GM23338 (cell line): ENCODE measurements around the gene KCNMA1. TPM values are rescaled to one million over a fixed set of nuclear protein-coding genes. Genes with fewer than 3 reads are reported as not detected.

Experiments
- ATAC-seq: fragments of 200-7000 bp; cut with Tn5 transposase; 3 replicates; pipeline ENCODE4 v1.9.1; 2020
- DNase-seq: peaks from one replicate; pipeline ENCODE4 v3.0.0-alpha.2; 2015; ENCODE audit warnings: low spot score
- H2AFZ ChIP-seq: fragments of 200-600 bp; sonication (generic); 2 replicates; pipeline ENCODE4 v1.8.0; 2016; ENCODE audit warnings: antibody characterized with exemption, mild to moderate bottlenecking, moderate library complexity
- H3F3A ChIP-seq: fragments of 200-600 bp; sonication (generic); replicated peaks from 2 replicates; pipeline ENCODE4 v1.8.0; 2017; ENCODE audit warnings: antibody characterized with exemption, mixed run types, low read depth
- H3K27ac ChIP-seq: fragments of 200-600 bp; sonication (generic); 2 replicates; pipeline ENCODE4 v1.6.1; 2016; ENCODE audit warnings: low read depth
- H3K27me3 ChIP-seq: fragments of 200-600 bp; sonication (generic); 2 replicates; pipeline ENCODE4 v1.8.0; 2016; ENCODE audit warnings: mild to moderate bottlenecking, mixed run types, moderate library complexity; ENCODE audit not compliant: insufficient read depth
- H3K36me3 ChIP-seq: fragments of 200-600 bp; sonication (generic); 2 replicates; pipeline ENCODE4 v1.8.0; 2016; ENCODE audit warnings: mild to moderate bottlenecking; ENCODE audit not compliant: insufficient read depth
- H3K4me1 ChIP-seq: fragments of 200-600 bp; sonication (generic); 2 replicates; pipeline ENCODE4 v1.8.0; 2016; ENCODE audit warnings: mild to moderate bottlenecking, moderate library complexity; ENCODE audit not compliant: insufficient read depth
- H3K4me2 ChIP-seq: fragments of 200-600 bp; sonication (generic); 2 replicates; pipeline ENCODE4 v1.7.1; 2017; ENCODE audit warnings: mixed run types
- H3K4me3 ChIP-seq: fragments of 200-600 bp; sonication (generic); 2 replicates; pipeline ENCODE4 v1.6.1; 2016; ENCODE audit warnings: mixed run types
- H3K79me2 ChIP-seq: fragments of 200-600 bp; sonication (generic); replicated peaks from 2 replicates; pipeline ENCODE4 v1.8.0; 2017; ENCODE audit warnings: mild to moderate bottlenecking; ENCODE audit not compliant: insufficient read depth
- H3K9me2 ChIP-seq: fragments of 200-600 bp; sonication (generic); 2 replicates; pipeline ENCODE4 v1.8.0; 2017; ENCODE audit not compliant: insufficient read depth
- H4K20me1 ChIP-seq: fragments of 200-600 bp; sonication (generic); replicated peaks from 2 replicates; pipeline ENCODE4 v1.8.0; 2017; ENCODE audit warnings: mild to moderate bottlenecking; ENCODE audit not compliant: insufficient read depth
- H3K27ac Mint-ChIP-seq: 2 replicates; pipeline ENCODE4 v1.8.0; 2020; ENCODE audit warnings: inconsistent platforms, mild to moderate bottlenecking, moderate library complexity, mixed read lengths
- H3K27me3 Mint-ChIP-seq: 3 replicates; pipeline ENCODE4 v1.8.0; 2022; ENCODE audit warnings: low read depth, mild to moderate bottlenecking, moderate library complexity, mixed read lengths, inconsistent platforms; ENCODE audit not compliant: insufficient read depth, poor library complexity
- H3K36me3 Mint-ChIP-seq: 3 replicates; pipeline ENCODE4 v1.8.0; 2021; ENCODE audit warnings: low read depth, mild to moderate bottlenecking, inconsistent platforms, moderate library complexity, mixed read lengths
- H3K4me1 Mint-ChIP-seq: 3 replicates; pipeline ENCODE4 v1.8.0; 2020; ENCODE audit warnings: mild to moderate bottlenecking, inconsistent platforms, mixed read lengths
- H3K4me3 Mint-ChIP-seq: 3 replicates; pipeline ENCODE4 v1.8.0; 2021; ENCODE audit warnings: moderate library complexity, mild to moderate bottlenecking, inconsistent platforms, mixed read lengths
- H3K9me3 Mint-ChIP-seq: 3 replicates; pipeline ENCODE4 v1.8.0; 2020; ENCODE audit warnings: moderate library complexity, mild to moderate bottlenecking, inconsistent platforms, mixed read lengths
- CREB1 ChIP-seq: fragments of 250-450 bp; sonication (Bioruptor Pico); IDR thresholded peaks from 2 replicates; pipeline ENCODE4 v1.5.0; 2020; ENCODE audit warnings: low read depth, mild to moderate bottlenecking, moderate library complexity
- ETS1 ChIP-seq: IDR thresholded peaks from 2 replicates; pipeline ENCODE4 v1.6.1; 2016; ENCODE audit warnings: antibody characterized with exemption
- EZH2 ChIP-seq: fragments of 200-600 bp; sonication (generic); IDR thresholded peaks from one replicate; pipeline ENCODE4 v1.8.0; 2017; ENCODE audit warnings: antibody characterized with exemption, mild to moderate bottlenecking, low read depth; ENCODE audit not compliant: unreplicated experiment
- EZH2phosphoT487 ChIP-seq: fragments of 200-600 bp; sonication (generic); IDR thresholded peaks from one replicate; pipeline ENCODE4 v1.8.1; 2018; ENCODE audit warnings: antibody characterized with exemption; ENCODE audit not compliant: unreplicated experiment
- NANOG ChIP-seq: IDR thresholded peaks from 2 replicates; pipeline ENCODE4 v1.6.1; 2016; ENCODE audit warnings: antibody characterized with exemption, borderline replicate concordance
- POLR2AphosphoS5 ChIP-seq: IDR thresholded peaks from 2 replicates; pipeline ENCODE4 v1.6.1; 2016; ENCODE audit warnings: antibody characterized with exemption, low read depth
- REST ChIP-seq: IDR thresholded peaks from one replicate; pipeline ENCODE4 v1.6.1; 2018; ENCODE audit warnings: antibody characterized with exemption; ENCODE audit not compliant: unreplicated experiment
- ZNF331 ChIP-seq: fragments of 250-450 bp; sonication (Bioruptor Pico); IDR thresholded peaks from 2 replicates; pipeline ENCODE4 v1.5.0; 2020; ENCODE audit warnings: low read depth, mild to moderate bottlenecking, moderate library complexity
- ZNF462 ChIP-seq: fragments of 250-450 bp; sonication (Bioruptor Pico); IDR thresholded peaks from 2 replicates; pipeline ENCODE4 v1.5.0; 2020; ENCODE audit warnings: mild to moderate bottlenecking, moderate library complexity
- polyA plus RNA-seq: library from polyadenylated mRNA; unstranded; fragments of >200 nt; fragmentation: Nextera tagmentation; extraction: Ambion mirVana; gene quantifications from 2 replicates; pipeline ENCODE4 v1.2.1, GENCODE V29; 2016
- total RNA-seq: library from RNA; depleted of rRNA; stranded (reverse); fragments of >200 nt; shearing (Covaris generic); gene quantifications from 2 replicates; pipeline ENCODE4 v1.2.3, GENCODE V29; 2014

The KCNMA1 gene
- total and polyA plus RNA-seq, 2 experiments from 2014 or later: 8.2 to 9.0 TPM

GRCh38 chr10:76961841-76962240 lies 675.8 kb downstream of the KCNMA1 start (continued):
- TF ChIP-seq REST (no peak), EZH2phosphoT487 (no peak), NANOG (no peak), CREB1 (CRISPR knock-in tag) (no peak), ETS1 (no peak), EZH2 (no peak)

GRCh38 chr10:76959111-76959510 lies 678.5 kb downstream of the KCNMA1 start:
- no peaks in the 10 kb centered on the region for H3K36me3 ChIP-seq
- H3K9me3 Mint-ChIP-seq: peaks cover 12% of the 10 kb centered on the region
- ATAC-seq: no peak
- no peak overlapping the region for H3K4me3 ChIP-seq
- DNase-seq: no peak
- no peak overlapping the region for H3K27ac Mint-ChIP-seq
- H4K20me1 ChIP-seq: no peaks in the 10 kb centered on the region
- no peaks in the 10 kb centered on the region for H3K4me1 ChIP-seq
- no peak overlapping the region for H3K4me3 Mint-ChIP-seq
- H3K4me2 ChIP-seq: no peak overlapping the region
- no peaks in the 10 kb centered on the region for H3K4me1 Mint-ChIP-seq
- peaks cover 1% of the 10 kb centered on the region for H3K27me3 Mint-ChIP-seq
- H3K36me3 Mint-ChIP-seq: peaks cover 9% of the 10 kb centered on the region
- no peaks in the 10 kb centered on the region for H3K79me2 ChIP-seq
- H3K27ac ChIP-seq: no peak overlapping the region
- no peaks in the 10 kb centered on the region for H3F3A ChIP-seq
- H2AFZ ChIP-seq: no peak overlapping the region
- H3K27me3 ChIP-seq: no peaks in the 10 kb centered on the region
- H3K9me2 ChIP-seq: 0 out of 2 replicates have a peak, but pooled peaks cover 8% of the 10 kb centered on the region
- TF ChIP-seq ETS1 (no peak), REST (no peak), POLR2AphosphoS5 (no peak), ZNF462 (CRISPR knock-in tag) (no peak), ZNF331 (CRISPR knock-in tag) (no peak), EZH2phosphoT487 (no peak)
